Hindlimb muscle (tissue), 1 donor: ENCODE data around the gene PSMD2. TPM values are rescaled to one million over a fixed set of nuclear protein-coding genes. Genes with fewer than 3 reads are reported as not detected.

Source experiments
- DNase-seq: peaks from one replicate; pipeline ENCODE4 v3.0.0-alpha.2; 2013
- polyA plus RNA-seq: library from polyadenylated mRNA; unstranded; fragments of 120-200 nt; gene quantifications from one replicate; pipeline ENCODE4 v1.2.1, GENCODE V29; 2013; ENCODE audit not compliant: insufficient read length

The PSMD2 gene
- polyA plus RNA-seq, 1 donor = 169 TPM

DNA sequence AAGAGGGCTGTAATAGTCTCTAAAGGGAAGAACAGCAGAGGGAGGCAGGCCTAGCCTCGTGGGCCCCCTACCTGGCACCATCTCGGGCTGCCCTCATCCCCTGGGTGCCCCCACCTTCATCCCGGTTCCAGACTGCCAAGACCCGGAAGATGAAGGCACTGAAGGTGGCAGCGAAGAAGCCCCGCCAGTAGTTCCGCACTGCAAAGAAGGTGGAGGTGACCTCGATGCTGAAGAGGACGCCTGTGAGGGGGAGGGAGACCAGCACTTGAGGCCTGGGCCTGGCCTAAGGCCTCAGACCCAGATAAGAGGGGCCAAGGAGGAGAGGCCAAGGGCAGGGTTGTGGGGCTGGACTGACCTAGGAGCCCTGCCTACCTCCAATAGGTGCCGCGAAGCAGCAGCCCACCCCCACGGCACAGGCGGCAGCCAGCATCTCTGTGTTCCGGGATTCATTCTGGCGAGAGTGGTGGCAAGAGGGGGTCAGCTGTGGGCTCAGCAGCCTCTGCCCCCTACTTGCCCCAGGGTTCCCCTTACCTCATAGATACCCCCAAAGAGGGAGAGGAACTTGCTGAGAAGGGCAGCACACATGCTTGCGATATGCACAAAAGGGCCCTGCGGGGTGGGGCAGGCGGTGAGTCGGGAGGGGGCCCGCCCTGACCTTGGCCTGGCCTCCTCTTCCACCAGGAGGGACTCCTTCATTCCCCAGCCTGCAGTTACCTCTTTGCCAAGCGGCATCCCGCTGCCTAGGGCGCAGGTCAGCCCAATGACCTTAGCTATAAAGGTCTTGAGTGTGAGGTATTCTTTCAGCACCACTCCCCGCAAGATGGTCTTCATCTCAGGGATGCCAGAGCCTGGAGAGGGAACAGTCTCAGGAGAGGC, 58.4 kb downstream of the PSMD2 start:
- DNase-seq = no peak

DNA sequence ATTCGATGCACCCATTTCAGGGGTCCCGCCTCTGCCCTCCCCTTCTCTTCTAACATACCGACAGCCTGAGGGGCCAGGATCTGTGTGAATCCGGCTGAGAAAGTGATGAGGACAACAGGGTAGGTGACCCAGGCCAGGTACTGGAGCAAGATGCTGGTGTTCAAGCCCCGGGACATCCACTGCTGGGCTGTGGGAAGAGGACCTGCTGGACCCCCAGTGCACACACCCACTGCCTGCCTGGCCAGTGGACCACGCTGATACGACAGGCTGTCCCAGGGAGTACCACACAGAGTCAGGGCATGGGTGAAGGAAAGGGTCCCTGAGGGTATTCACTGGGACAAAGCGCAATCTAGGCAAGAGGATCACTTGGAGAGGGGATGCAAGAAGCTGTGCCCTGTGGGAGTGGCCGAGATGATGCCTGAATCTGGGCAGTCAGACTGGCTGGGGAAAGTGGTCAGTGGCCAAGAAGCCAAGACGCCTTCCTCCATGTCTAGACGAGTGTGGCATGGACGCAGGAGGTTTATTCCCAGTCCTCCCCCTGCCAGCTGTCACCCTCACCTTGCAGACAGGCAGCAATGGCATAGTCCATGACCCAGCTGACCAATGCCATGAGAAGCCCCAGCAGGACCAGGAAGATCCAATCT, 59.2 kb downstream of the PSMD2 start:
- DNase-seq = no peak

Other genes starting within 250 kb of the PSMD2 start
- gene HTR3C, start 246.2 kb upstream of the PSMD2 start, polyA plus RNA-seq = not detected
- 0.14 TPM for gene HTR3E, start 202.2 kb upstream of the PSMD2 start, polyA plus RNA-seq
- gene EIF2B5, start 163.9 kb upstream of the PSMD2 start, polyA plus RNA-seq = 41.3 TPM
- 97.4 TPM for gene DVL3, start 143.9 kb upstream of the PSMD2 start, polyA plus RNA-seq
- gene AP2M1, start 124.4 kb upstream of the PSMD2 start, polyA plus RNA-seq = 175 TPM
- 51.5 TPM for gene ABCF3, start 113.0 kb upstream of the PSMD2 start, polyA plus RNA-seq
- 0.63 TPM for gene VWA5B2, start 69.7 kb upstream of the PSMD2 start, polyA plus RNA-seq
- 25.5 TPM for gene ALG3, start 50.3 kb upstream of the PSMD2 start, polyA plus RNA-seq
- gene EEF1AKMT4, start 49.6 kb upstream of the PSMD2 start, polyA plus RNA-seq = 1.0 TPM
- gene CAMK2N2, start 37.7 kb upstream of the PSMD2 start, polyA plus RNA-seq = not detected
- not detected for gene ECE2, start 23.2 kb upstream of the PSMD2 start, polyA plus RNA-seq
- gene EIF4G1, start 15.4 kb downstream of the PSMD2 start, polyA plus RNA-seq = 197 TPM
- gene FAM131A, start 38.4 kb downstream of the PSMD2 start, polyA plus RNA-seq = 9.7 TPM
- gene CLCN2, start 62.4 kb downstream of the PSMD2 start, polyA plus RNA-seq = 4.8 TPM
- 42.2 TPM for gene POLR2H, start 62.5 kb downstream of the PSMD2 start, polyA plus RNA-seq
- 2.5 TPM for gene THPO, start 79.0 kb downstream of the PSMD2 start, polyA plus RNA-seq
- 18.7 TPM for gene CHRD, start 80.8 kb downstream of the PSMD2 start, polyA plus RNA-seq